MM.1S (cell line): ENCODE data around the gene SLC38A3.

ENCODE experiments used
- DNase-seq: peaks from one replicate; pipeline ENCODE4 v3.0.0-alpha.2; 2015
- H2AFZ ChIP-seq: fragments of 300-600 bp; sonication (generic); 2 replicates; pipeline ENCODE4 v1.6.0; 2016; ENCODE audit warnings: antibody characterized with exemption, low read length
- H3F3A ChIP-seq: fragments of 300-600 bp; sonication (generic); 2 replicates; pipeline ENCODE4 v1.6.1; 2016; ENCODE audit warnings: mild to moderate bottlenecking, antibody characterized with exemption, low read length, moderate library complexity, mixed read lengths; ENCODE audit not compliant: insufficient read depth
- H3K27ac ChIP-seq: fragments of 300-600 bp; sonication (generic); 2 replicates; pipeline ENCODE4 v1.5.1; 2016; ENCODE audit warnings: mild to moderate bottlenecking, low read length
- H3K27me3 ChIP-seq: fragments of 300-600 bp; sonication (generic); replicated peaks from 2 replicates; pipeline ENCODE4 v1.6.0; 2016; ENCODE audit warnings: low read length; ENCODE audit not compliant: insufficient read depth
- H3K36me3 ChIP-seq: fragments of 300-600 bp; sonication (generic); replicated peaks from 2 replicates; pipeline ENCODE4 v1.6.1; 2016; ENCODE audit warnings: mild to moderate bottlenecking, low read length, mixed read lengths; ENCODE audit not compliant: insufficient read depth
- H3K4me1 ChIP-seq: fragments of 300-600 bp; sonication (generic); 2 replicates; pipeline ENCODE4 v1.6.1; 2016; ENCODE audit warnings: low read length, mixed read lengths
- H3K4me2 ChIP-seq: fragments of 300-600 bp; sonication (generic); 2 replicates; pipeline ENCODE4 v1.6.0; 2016; ENCODE audit warnings: low read depth, low read length
- H3K4me3 ChIP-seq: fragments of 300-600 bp; sonication (generic); 2 replicates; pipeline ENCODE4 v1.5.1; 2016; ENCODE audit warnings: low read length, mixed read lengths
- H3K79me2 ChIP-seq: fragments of 300-600 bp; sonication (generic); 2 replicates; pipeline ENCODE4 v1.6.1; 2016; ENCODE audit warnings: mixed run types, low read length, mixed read lengths
- H3K9ac ChIP-seq: fragments of 300-600 bp; sonication (generic); 2 replicates; pipeline ENCODE4 v1.6.1; 2016; ENCODE audit warnings: low read length, mixed read lengths
- H3K9me2 ChIP-seq: fragments of 300-600 bp; sonication (generic); replicated peaks from 2 replicates; pipeline ENCODE4 v1.6.1; 2016; ENCODE audit warnings: mild to moderate bottlenecking, low read length, mixed read lengths; ENCODE audit not compliant: insufficient read depth
- H3K9me3 ChIP-seq: fragments of 300-600 bp; sonication (generic); replicated peaks from 2 replicates; pipeline ENCODE4 v1.6.1; 2016; ENCODE audit warnings: mild to moderate bottlenecking, low read length, mixed read lengths; ENCODE audit not compliant: insufficient read depth
- H4K20me1 ChIP-seq: fragments of 300-600 bp; sonication (generic); 2 replicates; pipeline ENCODE4 v1.6.1; 2016; ENCODE audit warnings: mild to moderate bottlenecking, low read length, moderate library complexity, mixed read lengths; ENCODE audit not compliant: insufficient read depth
- CTCF ChIP-seq: fragments of 300-600 bp; sonication (generic); IDR thresholded peaks from 2 replicates; pipeline ENCODE4 v1.5.1; 2016; ENCODE audit warnings: antibody characterized with exemption, low read length, mixed read lengths
- EZH2 ChIP-seq: fragments of 300-600 bp; sonication (generic); optimal IDR thresholded peaks from 2 replicates; pipeline ENCODE3; 2017; ENCODE audit warnings: low read depth, mild to moderate bottlenecking, antibody characterized with exemption, low read length, mixed read lengths
- EZH2phosphoT487 ChIP-seq: fragments of 300-600 bp; sonication (generic); IDR thresholded peaks from 2 replicates; pipeline ENCODE4 v1.6.1; 2018; ENCODE audit warnings: antibody characterized with exemption, low read length

Gene SLC38A3

GRCh38 chr3:50163572-50164455 lies 41.3 kb upstream of the SLC38A3 start:
- H3K4me3 ChIP-seq: no peak overlapping the region
- H3K36me3 ChIP-seq: no peaks in the 10 kb centered on the region
- no peaks in the 10 kb centered on the region for H3F3A ChIP-seq
- TF ChIP-seq CTCF (no peak), EZH2 (no peak), EZH2phosphoT487 (no peak)
- H3K27me3 ChIP-seq: peaks cover 75% of the 10 kb centered on the region
- no peak for DNase-seq
- no peaks in the 10 kb centered on the region for H3K79me2 ChIP-seq
- H3K27ac ChIP-seq: no peak overlapping the region
- H3K4me2 ChIP-seq: no peak overlapping the region
- no peaks in the 10 kb centered on the region for H3K9me3 ChIP-seq
- H3K4me1 ChIP-seq: no peaks in the 10 kb centered on the region
- H3K9me2 ChIP-seq: no peaks in the 10 kb centered on the region
- H4K20me1 ChIP-seq: no peaks in the 10 kb centered on the region
- H2AFZ ChIP-seq: no peak overlapping the region
- H3K9ac ChIP-seq: no peak overlapping the region

GRCh38 chr3:50164481-50164880 lies 40.6 kb upstream of the SLC38A3 start:
- Histone ChIP-seq H2AFZ (no peak overlapping the region), H3K27ac (no peak overlapping the region), H3K36me3 (no peaks in the 10 kb centered on the region)

GRCh38 chr3:50164984-50165909 lies 39.8 kb upstream of the SLC38A3 start:
- H3K4me3 ChIP-seq: no peak overlapping the region
- no peak for TF ChIP-seq EZH2phosphoT487
- no peak for TF ChIP-seq EZH2
- no peak for TF ChIP-seq CTCF
- H3K27ac ChIP-seq: no peak overlapping the region
- no peak overlapping the region for H2AFZ ChIP-seq
- H3F3A ChIP-seq: no peaks in the 10 kb centered on the region
- H3K79me2 ChIP-seq: no peaks in the 10 kb centered on the region
- H3K4me1 ChIP-seq: no peaks in the 10 kb centered on the region
- H4K20me1 ChIP-seq: no peaks in the 10 kb centered on the region
- no peaks in the 10 kb centered on the region for H3K9me2 ChIP-seq
- H3K4me2 ChIP-seq: no peak overlapping the region
- no peak overlapping the region for H3K9ac ChIP-seq
- H3K9me3 ChIP-seq: no peaks in the 10 kb centered on the region
- no peak for DNase-seq
- no peaks in the 10 kb centered on the region for H3K36me3 ChIP-seq
- peaks cover 74% of the 10 kb centered on the region for H3K27me3 ChIP-seq

More at GRCh38 chr3:50164481-50164880, 40.6 kb upstream of the SLC38A3 start:
- no peak overlapping the region for H3K4me3 ChIP-seq
- no peak for TF ChIP-seq CTCF
- no peak for TF ChIP-seq EZH2phosphoT487
- TF ChIP-seq EZH2: no peak
- no peaks in the 10 kb centered on the region for H4K20me1 ChIP-seq
- H3F3A ChIP-seq: no peaks in the 10 kb centered on the region
- H3K9me2 ChIP-seq: no peaks in the 10 kb centered on the region
- no peak overlapping the region for H3K4me2 ChIP-seq
- no peaks in the 10 kb centered on the region for H3K4me1 ChIP-seq
- H3K79me2 ChIP-seq: no peaks in the 10 kb centered on the region
- no peak overlapping the region for H3K9ac ChIP-seq
- peaks cover 75% of the 10 kb centered on the region for H3K27me3 ChIP-seq
- H3K9me3 ChIP-seq: no peaks in the 10 kb centered on the region
- no peak for DNase-seq
